WTC11 (cell line): Measurements from ENCODE around the gene UCHL1.

Experiments used
- CTCF ChIP-seq: fragments of 200-600 bp; IDR thresholded peaks from 2 replicates; pipeline ENCODE4 v1.8.0; 2022; ENCODE audit warnings: antibody characterized with exemption
- JUN ChIP-seq: sonication (generic); formaldehyde crosslinking; IDR thresholded peaks from 2 replicates; pipeline ENCODE4 v1.8.0; 2023; ENCODE audit warnings: mild to moderate bottlenecking, missing genetic modification reagents
- ZBTB43 ChIP-seq: sonication (generic); formaldehyde crosslinking; IDR thresholded peaks from 2 replicates; pipeline ENCODE4 v1.8.1; 2023; ENCODE audit warnings: mild to moderate bottlenecking, missing genetic modification reagents
- ZNF232 ChIP-seq: sonication (generic); formaldehyde crosslinking; IDR thresholded peaks from 2 replicates; pipeline ENCODE4 v1.8.0; 2022; ENCODE audit warnings: mild to moderate bottlenecking, missing genetic modification reagents

GRCh38 chr4:41267997-41268396, 11.3 kb downstream of the UCHL1 start:
- TF ChIP-seq CTCF (no peak), JUN (no peak), ZNF232 (CRISPR knock-in tag) (no peak), ZBTB43 (CRISPR knock-in tag) (no peak)
